Hematopoietic multipotent progenitor cell treated with erythropoietin and hydrocortisone succinate and interleukin-3 and kit ligand, for 15 days (in vitro differentiated cells): ENCODE measurements around the gene ITPR2.
"Not testable (repeated sequence)": the region's sequence is repeated elsewhere in the genome, so short reads cannot be mapped to it uniquely, and the experiment has no call there.

Source experiments
- DNase-seq: peaks from one replicate; pipeline ENCODE4 v3.0.0-alpha.2; 2015; ENCODE audit warnings: low spot score

The ITPR2 gene

DNA sequence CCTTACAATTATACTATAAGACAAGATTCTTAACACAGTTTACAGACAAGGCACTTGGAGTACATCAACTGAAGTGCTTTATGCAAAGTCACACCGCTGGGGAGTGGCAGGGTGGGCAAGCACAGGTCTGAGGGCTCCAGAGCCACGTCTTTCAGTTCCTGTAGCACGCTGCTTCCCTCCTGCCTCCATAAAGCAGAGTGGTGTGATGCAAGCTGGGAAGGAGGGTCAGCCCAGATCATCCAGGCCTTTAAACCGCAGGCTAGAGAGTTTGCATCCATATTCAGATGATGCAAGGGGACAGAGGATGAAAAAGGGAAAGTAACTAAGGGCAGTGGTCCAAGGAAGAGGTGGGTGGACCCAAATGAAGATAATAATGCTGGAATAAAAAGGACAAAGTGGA, 132.6 kb downstream of the ITPR2 start:
- DNase-seq, result no peak

DNA sequence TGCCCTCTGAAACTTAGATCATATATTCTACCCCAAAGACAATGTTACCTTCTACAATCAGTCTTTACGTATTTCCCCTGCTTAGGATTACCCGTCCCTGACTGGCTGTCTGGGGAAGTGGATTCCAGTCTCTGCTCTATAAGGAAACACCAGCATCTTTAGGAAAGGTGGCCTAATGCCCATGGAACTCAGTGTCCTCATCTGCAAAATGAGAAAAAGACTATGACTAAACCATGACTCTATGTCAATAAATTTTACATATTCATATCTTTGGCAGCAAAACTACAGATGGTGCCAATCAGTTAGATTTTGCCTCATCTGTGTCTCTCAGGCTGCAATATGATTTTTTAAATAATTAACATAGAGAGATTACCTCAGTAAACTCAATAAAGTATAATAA, 133.8 kb downstream of the ITPR2 start:
- DNase-seq, result no peak

DNA sequence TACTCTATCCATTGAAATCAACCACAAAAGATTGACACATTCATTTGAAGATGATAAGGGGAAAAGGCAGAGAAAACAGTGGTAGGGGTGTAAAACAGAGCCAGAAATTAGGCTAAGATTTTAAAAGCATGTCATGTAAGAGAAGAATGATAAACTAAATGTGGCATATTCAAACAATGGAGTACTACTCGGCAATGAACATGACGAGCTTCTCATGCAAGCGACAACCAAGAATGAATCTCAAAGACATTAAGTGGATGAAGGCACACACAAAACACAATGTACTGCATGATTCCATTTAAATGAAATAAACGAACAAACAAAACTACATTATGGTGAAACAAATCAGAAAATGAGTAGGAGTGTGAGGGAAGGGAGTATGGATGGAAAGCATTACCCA, 134.8 kb downstream of the ITPR2 start:
- DNase-seq, result no peak

DNA sequence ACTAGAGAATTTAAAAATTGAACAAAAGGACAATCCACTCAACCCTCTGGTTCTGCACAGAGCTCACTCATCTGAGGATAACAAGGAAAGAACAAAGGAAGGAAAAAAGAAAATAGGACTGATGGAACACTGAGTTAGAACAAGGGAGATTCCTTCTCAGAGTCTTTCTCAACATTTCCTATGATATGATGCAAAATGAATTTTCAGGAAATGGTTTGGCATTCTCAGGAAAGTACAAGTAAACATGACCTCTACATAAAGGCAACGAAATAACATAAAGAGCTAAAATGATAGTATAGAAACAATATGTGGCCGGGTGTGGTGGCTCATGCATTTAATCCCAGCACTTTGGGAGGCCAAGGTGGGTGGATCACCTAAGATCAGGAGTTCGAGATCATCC, 135.8 kb downstream of the ITPR2 start:
- no peak for DNase-seq

DNA sequence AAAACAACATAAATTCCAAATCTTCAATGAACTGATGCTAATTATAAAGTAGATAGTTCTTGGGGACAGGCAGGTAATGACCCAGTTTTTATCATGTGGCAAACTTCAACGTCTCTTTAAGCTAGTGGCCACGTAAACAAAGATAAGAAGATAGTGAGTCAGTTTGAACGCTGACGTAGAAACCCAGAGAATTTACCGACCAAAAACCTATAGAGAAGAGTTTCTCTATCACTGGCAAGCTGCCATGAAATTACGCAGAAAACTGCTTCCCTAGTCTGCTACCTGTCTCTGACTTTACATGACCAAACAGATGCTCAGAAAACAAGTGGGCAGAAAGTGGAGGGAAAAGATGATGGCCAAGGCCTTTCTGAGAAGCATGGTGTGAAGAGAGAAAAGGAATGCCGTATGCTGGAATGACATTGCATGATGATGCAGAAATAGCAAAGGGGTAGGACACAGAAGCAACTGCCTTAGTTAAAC, 136.3 kb downstream of the ITPR2 start:
- DNase-seq, result peak; percentile 37

DNA sequence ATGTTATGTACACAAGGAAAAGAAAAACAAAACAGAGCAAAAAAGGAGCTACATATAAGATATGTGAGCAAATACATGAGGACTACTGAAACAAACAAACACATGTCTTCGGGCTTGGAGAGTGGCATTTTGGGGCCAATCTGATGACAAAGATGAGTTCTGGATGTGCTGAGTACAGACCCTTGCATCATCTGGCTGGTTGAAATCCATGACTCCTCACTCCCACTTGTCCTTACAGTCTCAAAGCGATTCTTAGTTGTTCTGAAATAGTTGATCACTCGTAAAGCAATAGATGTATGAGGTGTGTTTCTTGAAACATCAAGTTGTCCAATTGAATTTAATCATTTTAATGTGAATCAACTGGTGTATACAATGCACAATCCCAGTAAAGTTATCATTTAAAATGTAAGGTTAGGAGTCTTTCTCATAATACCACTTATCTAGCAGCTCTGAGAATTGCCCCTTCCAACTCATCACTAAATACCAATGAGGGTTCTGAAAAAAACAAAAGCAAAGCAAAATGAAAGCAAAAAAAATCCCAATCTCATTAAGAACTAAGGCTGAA, 136.9 kb downstream of the ITPR2 start:
- no peak for DNase-seq

DNA sequence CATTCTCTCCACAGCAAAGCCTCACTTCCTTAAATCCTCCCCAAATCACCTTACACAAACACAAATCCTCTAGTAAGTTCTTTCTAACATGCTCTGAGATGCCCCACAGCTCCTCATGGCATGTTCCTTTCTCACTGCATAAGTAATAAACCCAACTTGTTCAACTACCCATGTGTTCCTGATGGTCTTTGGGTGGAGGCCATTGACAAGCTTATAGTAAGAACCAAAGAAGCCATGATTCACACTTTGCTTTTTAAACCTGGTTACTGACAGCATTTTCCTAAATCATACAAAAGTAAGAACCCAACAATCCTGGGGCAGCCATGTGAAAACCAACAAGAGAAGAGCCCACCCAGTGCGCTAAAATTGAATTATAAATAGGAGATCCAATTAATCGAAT, 138.6 kb downstream of the ITPR2 start:
- DNase-seq, result no peak

DNA sequence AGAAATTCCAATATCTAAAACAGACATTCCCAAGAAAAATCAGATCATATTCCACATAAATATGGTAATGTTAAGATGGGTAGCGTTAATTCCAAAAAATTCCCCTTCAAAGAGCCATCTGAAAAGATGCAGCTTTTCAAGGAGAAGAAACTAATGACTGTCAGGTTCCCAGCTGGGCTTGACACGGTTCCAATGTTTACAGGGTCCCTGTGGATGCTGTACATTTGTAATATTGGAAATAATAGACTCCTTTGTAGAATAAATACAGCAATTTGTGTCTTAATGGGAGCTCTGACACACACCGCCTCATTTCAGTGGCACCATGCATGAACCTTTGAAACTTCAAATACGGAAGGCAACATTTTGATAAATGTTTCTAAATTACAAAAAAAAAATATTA, 140.6 kb downstream of the ITPR2 start:
- no peak for DNase-seq

DNA sequence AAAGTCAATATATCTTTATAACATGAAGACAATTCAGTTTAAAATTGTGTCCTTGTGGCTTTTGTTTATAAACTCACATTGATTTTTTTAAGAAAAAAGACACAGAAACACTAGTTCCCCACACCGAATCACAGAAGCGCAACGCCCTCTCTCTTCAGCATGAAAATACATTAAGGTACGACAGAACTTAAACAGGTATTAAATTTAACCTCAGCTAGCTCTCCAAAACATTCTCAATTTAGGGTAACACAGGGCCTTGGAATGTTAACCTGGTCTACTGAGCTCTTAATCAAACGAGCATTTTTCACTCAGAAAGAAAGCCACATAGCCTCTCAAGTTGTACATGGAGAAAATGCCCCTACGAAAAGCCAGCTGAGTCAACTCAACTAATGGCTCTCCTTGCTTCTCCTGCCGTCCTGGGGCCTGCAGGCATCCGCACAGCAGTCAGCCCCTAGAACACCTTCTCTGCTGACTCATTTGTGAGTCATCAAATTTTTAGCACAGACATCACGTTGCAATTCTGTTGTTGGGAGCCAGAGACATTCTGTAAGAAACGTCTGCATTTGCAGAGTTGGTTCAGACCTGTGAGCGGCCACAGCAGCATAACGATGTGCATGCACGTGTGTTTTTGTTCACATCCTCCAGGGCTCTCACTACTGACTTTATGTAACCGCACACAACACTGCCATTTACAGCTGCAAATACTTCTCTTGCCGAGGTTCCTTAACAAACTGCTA, 141.6 kb downstream of the ITPR2 start:
- peak; percentile 60 for DNase-seq

DNA sequence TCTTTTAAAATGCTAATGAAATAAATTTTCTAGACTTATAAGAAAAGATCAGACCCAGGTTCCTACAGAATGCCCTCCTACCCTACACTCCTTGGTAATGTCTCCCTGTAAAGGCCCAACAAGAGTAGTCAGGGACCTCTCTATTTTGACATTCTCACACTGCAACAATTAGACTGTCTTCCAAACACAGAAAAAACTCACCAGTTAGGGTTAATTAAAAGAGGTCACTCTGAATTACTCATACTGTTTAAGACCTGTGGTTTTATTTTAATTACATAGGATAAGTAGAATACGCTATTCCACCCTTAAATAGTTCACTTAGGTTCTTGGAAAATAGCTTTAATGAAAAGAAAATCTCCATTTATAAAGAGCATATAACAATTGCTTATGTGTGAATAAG, 142.4 kb downstream of the ITPR2 start:
- DNase-seq, result no peak

DNA sequence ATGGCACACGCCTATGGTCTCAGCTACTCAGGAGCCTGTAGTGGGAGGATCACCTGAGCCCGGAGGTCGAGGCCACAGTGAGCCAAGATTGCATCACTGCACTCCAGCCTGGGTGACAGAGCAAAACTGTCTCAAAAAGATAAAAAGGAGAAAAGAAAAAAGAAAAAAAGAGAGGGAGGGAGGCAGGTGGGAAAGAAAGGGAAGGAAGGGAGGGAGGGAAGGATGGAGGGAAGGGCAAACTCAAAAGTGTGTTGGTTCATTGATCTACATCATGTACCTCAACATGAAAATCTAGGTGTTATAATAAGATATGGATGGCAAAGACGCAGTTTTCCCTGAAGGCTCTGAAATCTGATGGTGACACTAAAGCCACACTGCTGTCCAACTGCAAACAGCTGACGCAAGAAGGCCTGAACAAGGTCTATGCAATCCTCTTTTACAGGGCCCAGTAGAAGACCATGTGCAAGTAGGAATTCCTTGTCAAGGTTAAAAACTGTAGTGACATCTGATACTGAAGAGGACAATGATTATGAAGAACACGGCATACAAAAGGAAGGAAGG, 143.6 kb downstream of the ITPR2 start:
- no peak for DNase-seq

DNA sequence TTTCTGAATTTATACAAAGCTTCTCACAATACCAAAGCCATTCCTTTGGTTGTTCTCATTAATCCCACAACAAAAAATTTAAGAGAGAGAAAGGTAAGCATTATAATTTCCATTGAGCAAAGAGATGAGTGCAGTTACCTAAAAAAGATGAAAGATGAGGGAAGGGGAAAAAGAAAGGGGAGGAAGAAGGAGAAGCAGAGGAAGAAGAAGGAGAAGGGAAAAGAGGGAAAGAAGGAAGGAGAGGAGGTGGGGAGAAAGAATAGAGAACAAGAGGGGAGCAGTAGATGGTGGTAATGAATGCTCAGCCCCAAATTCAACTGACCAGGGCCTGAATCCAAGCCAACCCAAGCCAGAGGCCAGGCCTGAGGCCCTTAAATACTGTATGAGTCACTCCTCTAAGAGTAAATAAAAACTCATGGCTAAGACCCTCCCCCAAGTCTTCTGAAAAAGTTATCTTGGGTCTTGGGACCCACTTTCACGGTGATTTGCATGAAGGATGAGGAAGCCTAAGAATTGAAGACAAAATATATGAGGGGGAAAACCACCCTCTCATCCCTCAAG, 144.6 kb downstream of the ITPR2 start:
- no peak for DNase-seq

DNA sequence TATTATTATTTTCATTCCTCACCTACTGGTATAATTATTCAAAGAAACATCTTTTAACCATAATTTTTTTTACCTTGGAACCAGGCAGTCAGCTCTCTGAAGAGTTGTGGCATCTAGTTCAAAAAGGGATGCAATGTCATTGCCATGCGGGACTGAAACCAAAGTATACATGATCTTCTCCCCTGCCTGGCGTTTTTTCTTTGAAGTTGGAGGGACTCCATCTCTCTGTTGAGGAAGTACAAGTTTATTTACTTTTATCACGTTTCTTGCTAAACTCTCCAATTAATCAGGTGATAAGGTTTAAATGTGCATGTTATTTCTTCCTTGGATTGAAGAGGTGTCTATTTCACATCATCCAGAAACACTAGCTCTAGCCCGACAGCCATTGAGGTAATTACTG, 146.6 kb downstream of the ITPR2 start:
- no peak for DNase-seq

DNA sequence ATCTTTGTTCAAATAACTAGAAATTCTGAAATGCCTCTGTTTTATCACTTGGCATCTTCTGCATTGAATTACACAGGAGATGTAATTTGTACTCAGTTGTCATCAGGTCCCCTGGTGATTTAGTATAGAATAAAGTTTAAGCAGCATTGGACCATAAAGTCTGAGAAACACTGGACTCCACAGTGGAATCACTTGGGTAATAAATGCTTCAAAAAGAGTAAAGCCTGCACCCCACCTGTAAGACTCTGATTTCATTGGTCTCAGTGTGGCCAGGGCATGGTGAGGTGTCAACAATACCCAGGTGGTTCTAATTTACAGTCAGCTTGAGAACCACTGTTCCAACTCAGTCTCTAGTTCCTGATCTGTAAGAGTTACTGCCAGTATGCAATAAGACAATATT, 148.9 kb downstream of the ITPR2 start:
- DNase-seq, result no peak

DNA sequence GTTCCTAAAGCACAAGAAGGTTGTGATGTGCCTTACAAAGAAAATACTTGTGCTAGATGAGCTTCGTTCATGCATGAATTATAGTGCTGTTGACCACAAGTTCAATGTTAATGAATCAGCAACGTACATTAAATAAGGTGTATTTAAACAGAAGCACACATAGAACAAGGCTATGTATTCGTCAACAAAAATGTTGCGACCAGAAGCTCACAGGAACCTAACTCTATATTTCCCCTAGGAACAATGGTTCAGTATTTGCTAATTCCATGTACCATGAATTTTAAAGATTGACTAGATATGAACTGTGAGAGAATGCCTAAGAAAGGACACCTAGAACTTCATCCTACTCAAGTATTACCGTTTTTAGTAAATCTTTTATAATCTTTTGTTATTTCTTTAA, 149.6 kb downstream of the ITPR2 start:
- DNase-seq, result no peak

DNA sequence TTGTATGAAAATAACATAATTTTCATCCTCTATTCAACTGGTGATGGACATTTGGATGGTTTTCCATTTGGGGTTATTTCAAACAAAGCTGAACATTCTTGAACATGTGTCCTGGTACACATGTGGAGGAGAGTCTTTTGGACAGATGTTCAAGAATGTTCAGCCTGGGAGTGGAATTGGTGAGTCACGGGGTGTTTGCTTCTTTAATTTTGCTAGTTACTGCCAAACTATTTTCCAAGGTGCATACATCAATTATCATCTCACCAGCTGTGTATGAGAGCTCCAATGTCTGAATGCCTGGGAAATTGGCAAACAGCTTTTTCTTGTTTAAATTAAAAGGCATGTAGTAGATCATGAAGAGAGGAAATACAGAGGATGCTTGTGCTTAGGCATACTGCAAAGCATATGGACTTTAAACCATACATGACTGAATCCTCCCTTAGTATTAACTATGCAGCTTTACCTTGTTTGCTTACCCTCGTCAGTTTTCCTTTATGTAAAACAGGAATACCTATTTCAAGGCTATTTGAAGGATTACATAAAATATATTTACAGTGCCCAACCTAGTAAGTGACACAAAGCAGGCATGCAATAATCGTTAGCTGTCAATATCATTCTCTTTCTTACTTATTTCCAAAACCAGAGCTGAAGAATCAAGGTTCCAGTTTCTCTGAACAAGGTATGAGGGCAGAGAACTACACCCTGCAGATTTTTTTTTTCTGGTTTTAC, 152.1 kb downstream of the ITPR2 start:
- no peak for DNase-seq

DNA sequence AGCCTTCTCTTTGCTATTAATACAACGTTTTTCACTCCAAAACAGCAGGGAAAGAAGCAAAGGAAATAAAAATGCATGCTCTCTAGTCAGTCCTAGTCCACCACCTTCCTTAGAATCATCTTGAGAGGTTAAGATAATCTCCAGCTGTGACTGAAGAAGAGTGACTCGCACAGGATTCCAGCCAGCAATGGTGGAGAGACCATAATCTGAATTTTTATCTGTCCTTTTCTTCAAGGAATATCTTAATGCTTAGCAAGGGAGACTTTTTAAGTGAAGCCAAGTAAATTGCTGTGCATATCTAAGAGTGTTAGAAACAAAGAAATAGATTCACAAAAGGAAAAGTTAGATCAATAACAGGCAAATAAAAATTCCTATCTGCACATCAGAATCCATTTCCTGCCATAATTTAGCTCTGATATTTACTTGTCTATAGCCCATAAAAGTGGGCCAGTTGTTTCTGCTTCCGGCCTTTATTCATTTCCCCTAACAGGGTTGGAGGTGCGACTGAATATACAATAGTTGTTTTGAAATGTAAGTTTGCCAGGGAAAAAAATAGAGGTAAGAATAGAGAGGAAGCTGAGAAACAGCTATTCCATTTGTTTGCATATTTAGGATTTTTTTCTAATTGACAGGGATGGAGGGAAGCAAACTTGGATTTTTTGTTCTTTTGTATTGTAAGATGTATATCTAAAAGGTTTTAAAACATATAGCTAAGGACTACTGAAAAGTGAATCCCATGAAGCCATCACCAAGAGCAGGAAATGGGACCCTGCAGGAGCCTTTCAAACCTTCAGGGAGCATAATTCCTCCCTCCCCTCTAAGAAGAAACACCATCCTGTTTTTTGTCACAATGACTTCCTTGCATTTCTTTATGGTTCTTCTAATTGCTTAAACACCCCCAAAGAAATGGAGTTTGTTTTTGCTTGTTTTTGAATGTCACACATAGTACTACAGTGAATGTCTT, 154.0 kb downstream of the ITPR2 start:
- DNase-seq, result no peak

DNA sequence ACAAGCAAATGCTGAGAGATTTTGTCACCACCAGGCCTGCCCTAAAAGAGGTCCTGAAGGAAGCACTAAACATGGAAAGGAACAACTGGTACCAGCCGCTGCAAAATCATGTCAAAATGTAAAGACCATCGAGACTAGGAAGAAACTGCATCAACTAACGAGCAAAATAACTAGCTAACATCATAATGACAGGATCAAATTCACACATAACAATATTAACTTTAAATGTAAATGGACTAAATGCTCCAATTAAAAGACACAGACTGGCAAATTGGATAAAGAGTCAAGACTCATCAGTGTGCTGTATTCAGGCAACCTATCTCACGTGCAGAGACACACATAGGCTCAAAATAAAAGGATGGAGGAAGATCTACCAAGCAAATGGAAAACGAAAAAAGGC, 161.5 kb downstream of the ITPR2 start:
- DNase-seq, result not testable (repeated sequence)

DNA sequence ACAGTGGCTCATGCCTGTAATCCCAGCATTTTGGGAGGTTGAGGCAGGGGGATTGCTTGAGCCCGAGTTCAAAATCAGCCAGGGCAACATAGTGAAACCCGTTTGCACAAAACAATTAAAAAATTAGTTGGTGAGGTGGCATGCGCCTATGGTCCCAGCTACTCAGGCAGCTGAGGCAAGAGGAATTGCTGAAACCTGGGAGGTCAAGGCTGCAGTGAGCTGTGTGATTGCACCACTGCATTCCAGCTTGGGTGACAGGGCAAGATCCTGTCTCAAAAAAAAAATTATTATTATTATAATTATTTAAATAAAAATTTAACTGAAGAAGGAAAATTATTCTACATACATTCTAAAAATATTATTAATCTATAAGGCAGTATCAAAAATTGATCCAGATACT, 164.1 kb downstream of the ITPR2 start:
- no peak for DNase-seq

DNA sequence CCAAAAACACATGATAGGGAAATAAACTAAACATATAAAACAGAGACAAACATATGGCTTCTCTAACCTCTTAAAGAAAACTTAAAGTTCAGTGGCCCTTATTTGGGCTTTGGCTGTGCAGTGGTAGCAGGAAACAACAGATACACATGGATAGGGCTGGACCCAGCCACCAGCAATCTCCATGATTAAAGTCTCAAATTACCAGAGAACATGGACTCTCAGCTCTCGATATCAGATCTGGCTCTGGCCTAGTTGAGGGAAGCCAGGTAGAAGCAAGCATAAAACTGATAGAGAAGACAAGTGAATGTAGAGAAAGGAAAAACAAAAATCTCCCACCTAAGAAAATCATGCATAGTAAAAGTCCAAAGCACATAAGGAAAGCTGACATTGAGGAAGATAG, 164.8 kb downstream of the ITPR2 start:
- DNase-seq, result no peak

DNA sequence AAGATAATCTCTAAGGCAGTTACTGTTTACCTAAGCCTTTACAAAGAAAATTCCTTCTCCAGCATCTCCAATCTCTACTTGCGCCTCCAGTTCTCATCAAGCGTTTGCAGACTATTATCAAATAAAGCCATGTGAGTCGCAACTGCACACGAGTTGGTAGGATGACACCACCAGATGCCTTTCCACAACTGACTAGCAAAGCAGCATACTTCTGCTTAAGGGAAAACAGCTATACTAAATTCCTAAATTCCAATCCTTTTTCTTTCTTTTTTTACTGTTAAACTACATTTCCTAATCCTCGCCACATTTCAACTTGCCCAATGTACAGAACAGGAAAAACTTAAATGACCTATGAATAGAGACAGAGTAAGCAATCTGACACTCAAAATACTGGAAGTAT, 166.7 kb downstream of the ITPR2 start:
- no peak for DNase-seq

DNA sequence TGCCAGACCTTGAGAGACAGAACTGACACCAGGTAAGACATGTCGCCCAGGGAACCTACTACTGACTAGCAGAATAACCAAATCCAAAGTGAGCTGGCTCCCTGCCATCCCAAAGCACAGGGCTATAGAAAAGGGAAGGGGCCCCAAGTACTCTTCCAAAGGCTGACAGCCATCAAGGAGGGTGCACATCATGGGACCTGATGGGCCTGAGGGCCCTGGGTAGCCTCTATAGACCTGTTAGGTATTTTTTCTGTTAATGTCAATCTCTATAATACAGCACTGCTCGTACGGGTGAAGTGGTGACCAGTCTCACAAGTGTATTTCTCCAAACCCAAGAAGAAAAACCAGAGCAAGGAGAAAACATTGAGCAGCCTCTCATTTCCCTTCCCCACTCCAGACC, 171.6 kb downstream of the ITPR2 start:
- no peak for DNase-seq
